ENCODE measurements around the gene CATSPERB. TPM values are rescaled to one million over a fixed set of nuclear protein-coding genes. Genes with fewer than 3 reads are reported as not detected.

Gene CATSPERB
- total RNA-seq, 1 donor from 2014 or later, result 0.99 TPM

DNA sequence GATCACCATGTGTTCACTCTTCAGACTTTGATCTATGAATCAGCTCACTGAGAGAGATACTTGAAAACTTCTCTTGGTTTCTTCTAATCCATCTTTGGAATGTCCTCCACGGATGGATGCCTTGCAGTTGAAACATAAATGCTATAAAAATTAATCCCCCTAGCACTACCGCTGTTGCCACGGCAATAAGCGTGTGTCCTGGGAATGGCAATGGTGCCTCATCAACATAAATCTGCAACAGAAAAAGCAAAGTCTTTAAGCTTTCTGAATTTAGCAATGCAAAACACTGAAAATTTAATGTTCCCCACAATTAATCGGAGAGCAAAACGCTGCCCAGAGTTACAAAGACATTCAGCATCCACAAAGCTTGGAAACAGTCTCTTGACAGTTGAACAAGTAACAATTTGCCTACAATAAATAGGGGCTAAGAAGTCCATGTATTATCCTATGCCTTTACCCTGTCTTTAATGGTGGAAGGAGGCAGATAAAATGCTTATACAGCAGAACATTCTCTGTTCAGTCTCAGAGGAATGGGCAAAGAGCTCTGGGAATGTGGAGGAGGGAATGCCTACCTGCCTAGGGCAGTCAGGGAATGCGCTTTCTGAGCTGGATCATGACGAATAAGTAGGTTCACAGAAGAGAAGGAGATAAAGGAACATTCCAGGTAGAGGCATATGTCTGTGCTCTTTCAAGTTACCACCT, 150.9 kb downstream of the CATSPERB start:
- H3K36me3 Mint-ChIP-seq (ENCODE audit: low read depth), result peaks cover 5% of the 10 kb centered on the region
- H3K27ac Mint-ChIP-seq (ENCODE audit: unreplicated experiment), result no peak overlapping the region
- peaks cover 38% of the 10 kb centered on the region for H3K27me3 Mint-ChIP-seq (ENCODE audit: low read depth)
- TF ChIP-seq, protein P1, sequence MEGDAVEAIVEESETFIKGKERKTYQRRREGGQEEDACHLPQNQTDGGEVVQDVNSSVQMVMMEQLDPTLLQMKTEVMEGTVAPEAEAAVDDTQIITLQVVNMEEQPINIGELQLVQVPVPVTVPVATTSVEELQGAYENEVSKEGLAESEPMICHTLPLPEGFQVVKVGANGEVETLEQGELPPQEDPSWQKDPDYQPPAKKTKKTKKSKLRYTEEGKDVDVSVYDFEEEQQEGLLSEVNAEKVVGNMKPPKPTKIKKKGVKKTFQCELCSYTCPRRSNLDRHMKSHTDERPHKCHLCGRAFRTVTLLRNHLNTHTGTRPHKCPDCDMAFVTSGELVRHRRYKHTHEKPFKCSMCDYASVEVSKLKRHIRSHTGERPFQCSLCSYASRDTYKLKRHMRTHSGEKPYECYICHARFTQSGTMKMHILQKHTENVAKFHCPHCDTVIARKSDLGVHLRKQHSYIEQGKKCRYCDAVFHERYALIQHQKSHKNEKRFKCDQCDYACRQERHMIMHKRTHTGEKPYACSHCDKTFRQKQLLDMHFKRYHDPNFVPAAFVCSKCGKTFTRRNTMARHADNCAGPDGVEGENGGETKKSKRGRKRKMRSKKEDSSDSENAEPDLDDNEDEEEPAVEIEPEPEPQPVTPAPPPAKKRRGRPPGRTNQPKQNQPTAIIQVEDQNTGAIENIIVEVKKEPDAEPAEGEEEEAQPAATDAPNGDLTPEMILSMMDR (IDR thresholded peaks at IDR 0.05), result no peak
- DNase-seq (ENCODE audit: low spot score), result no peak
- H3K4me3 Mint-ChIP-seq (ENCODE audit: unreplicated experiment), result no peak overlapping the region
- peaks cover 12% of the 10 kb centered on the region for H3K9me3 Mint-ChIP-seq (ENCODE audit: low read depth)
- no peaks in the 10 kb centered on the region for H3K4me1 Mint-ChIP-seq (ENCODE audit: low read depth)

DNA sequence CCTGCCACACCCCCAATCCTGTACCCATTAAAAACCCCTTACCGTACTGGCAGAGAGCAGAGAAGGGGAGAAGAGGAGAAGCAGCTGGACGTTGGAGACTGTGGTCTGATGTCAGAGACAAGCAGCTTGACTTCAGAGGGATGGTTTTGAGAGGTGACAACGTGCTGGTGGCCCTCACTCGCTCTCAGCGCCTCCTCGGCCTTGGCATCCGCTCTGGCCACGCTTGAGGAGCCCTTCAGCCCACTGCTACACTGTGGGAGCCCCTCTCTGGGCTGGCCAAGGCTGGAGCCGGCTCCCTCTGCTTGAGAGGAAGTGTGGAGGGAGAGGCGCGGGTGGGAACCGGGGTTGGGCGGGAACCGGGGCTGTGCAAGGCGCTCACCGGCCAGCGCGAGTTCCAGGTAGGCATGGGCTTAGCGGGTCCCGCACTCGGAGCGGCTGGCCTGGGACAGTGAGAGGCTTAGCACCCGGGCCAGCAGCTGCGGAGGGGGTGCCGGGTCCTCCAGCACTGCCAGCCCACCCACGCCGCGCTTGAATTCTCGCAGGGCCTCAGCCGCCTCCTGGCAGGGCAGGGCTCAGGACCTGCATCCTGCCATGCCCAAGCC, 154.2 kb downstream of the CATSPERB start:
- TF ChIP-seq, protein P1 (IDR thresholded peaks at IDR 0.05), result no peak
- peaks cover 7% of the 10 kb centered on the region for H3K4me1 Mint-ChIP-seq (ENCODE audit: low read depth)
- H3K36me3 Mint-ChIP-seq (ENCODE audit: low read depth), result no peaks in the 10 kb centered on the region
- H3K9me3 Mint-ChIP-seq (ENCODE audit: low read depth), result no peaks in the 10 kb centered on the region
- H3K4me3 Mint-ChIP-seq (ENCODE audit: unreplicated experiment), result no peak overlapping the region
- H3K27ac Mint-ChIP-seq (ENCODE audit: unreplicated experiment), result no peak overlapping the region
- H3K27me3 Mint-ChIP-seq (ENCODE audit: low read depth), result peaks cover 39% of the 10 kb centered on the region
- no peak for DNase-seq (ENCODE audit: low spot score)

GRCh38 chr14:91575469-91576208, 156.2 kb downstream of the CATSPERB start:
- Mint-ChIP-seq H3K4me1 (ENCODE audit: low read depth) (peaks cover 7% of the 10 kb centered on the region), H3K27me3 (ENCODE audit: low read depth) (peaks cover 25% of the 10 kb centered on the region), H3K36me3 (ENCODE audit: low read depth) (no peaks in the 10 kb centered on the region), H3K9me3 (ENCODE audit: low read depth) (no peaks in the 10 kb centered on the region), H3K27ac (ENCODE audit: unreplicated experiment) (no peak overlapping the region), H3K4me3 (ENCODE audit: unreplicated experiment) (no peak overlapping the region)
- DNase-seq (ENCODE audit: low spot score), result no peak
- TF ChIP-seq, protein P1 (IDR thresholded peaks at IDR 0.05), result no peak

DNA sequence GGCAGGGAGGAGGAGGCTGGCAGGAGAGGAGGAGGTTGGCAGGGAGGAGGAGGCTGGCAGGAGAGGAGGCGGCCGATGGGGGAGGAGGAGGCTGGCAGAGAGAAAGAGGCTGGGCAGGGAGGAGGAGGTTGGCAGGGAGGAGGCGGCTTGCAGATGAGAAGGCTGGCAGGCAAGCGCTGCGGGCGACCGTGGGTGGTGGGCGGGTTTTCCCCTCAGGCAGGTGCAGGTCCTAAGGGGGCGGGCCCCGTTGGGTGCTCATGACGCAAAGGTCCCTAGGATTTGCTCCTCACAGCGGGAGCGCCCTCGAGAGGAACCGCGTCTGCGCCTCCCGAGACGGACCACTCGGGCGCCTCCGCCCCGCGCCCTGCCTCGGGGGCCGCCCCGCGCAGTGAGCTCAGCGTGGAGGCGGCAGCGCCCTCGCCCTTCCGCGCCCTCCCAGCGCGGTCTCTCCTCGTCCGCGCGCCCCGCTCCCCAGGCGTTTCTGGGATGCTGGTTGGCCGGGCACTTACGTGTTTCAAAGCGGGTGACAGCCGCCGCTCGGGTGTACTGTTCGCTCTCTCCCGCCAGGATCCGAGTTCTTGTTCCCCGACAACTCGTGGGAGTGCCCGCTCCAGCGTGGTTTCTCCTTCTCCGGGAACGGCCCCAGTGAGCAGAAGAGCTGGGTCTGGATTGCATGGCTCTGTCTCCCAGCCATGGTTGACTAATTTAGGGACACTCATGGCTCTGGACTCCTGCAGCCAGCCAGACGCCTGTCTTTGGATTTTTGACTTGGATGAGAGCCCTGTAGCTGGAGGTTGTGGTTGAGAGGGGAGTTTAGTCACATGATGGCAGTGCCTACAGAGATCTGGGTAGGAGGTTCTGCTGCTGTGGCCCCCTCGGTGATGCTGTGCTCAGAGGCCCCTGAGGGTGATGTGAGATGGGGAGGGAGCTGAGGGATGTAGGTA, 157.7 kb downstream of the CATSPERB start:
- no peak for DNase-seq (ENCODE audit: low spot score)

More for the DNA sequence above, 157.7 kb downstream of the CATSPERB start:
- Mint-ChIP-seq H3K4me3 (ENCODE audit: unreplicated experiment) (peak overlapping the region; percentile 80), H3K9me3 (ENCODE audit: low read depth) (no peaks in the 10 kb centered on the region), H3K27ac (ENCODE audit: unreplicated experiment) (no peak overlapping the region), H3K4me1 (ENCODE audit: low read depth) (peaks cover 7% of the 10 kb centered on the region), H3K27me3 (ENCODE audit: low read depth) (peaks cover 19% of the 10 kb centered on the region), H3K36me3 (ENCODE audit: low read depth) (no peaks in the 10 kb centered on the region)
- TF ChIP-seq, protein P1 (IDR thresholded peaks at IDR 0.05), result peak; percentile 29
